HG03342 (cell line): Measurements from ENCODE around the gene SYNJ1.
A peak's percentile ranks its signal among the peaks of the same experiment; 100 is the strongest.
"Not testable (repeated sequence)": the region's sequence is repeated elsewhere in the genome, so short reads cannot be mapped to it uniquely, and the experiment has no call there.

ENCODE experiments used
- ATAC-seq: cut with Tn5 transposase; IDR thresholded peaks from one replicate; pipeline ENCODE4 v1.9.1; 2021; ENCODE audit warnings: mild to moderate bottlenecking, moderate library complexity; ENCODE audit not compliant: unreplicated experiment

The SYNJ1 gene

DNA sequence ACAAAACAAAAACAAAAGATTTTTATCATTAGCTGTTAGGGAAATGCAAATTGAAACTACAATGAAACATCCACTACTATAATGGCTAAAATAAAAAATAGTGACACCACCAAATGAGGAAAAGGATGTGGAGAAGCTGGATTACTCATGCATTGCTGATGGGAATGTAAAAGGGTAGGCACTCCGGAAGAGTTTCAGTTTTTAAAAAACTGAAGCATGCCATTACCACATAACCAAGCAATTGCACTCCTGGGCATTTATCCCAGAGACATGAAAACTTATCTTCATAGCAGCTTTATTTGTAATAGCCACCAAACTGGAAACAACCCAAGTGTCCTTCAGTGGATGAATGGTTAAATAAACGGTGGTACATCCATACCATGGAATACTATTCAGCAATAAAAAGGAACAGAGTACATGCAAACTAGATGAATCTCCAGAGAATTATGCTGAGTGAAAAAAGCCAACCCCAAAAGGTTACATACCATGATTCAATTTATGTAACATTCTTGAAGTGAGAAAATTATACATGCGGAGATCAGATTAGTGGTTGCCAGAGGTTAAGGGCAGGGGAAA is 101.1 kb downstream of the SYNJ1 start:
- no peak for ATAC-seq

DNA sequence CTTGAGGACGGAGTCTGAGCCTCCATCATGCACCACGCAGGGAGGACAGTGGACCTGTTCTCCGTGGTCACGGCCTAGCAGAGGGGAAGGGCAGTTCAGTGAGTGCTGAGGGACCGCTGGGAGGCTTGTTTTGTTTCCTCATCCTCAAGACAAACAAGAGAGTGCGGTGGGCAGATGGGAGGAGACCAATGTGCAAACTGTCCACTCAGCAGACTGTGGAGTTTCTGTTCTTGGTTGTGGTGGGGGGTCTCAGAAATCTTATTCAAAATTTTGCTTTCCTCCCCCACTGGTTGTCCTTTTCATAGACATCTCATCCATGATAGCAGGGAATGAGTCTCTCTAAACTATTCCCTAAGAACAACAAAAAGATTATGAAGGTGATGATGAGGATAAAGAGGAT is 109.6 kb downstream of the SYNJ1 start:
- not testable (repeated sequence) for ATAC-seq

DNA sequence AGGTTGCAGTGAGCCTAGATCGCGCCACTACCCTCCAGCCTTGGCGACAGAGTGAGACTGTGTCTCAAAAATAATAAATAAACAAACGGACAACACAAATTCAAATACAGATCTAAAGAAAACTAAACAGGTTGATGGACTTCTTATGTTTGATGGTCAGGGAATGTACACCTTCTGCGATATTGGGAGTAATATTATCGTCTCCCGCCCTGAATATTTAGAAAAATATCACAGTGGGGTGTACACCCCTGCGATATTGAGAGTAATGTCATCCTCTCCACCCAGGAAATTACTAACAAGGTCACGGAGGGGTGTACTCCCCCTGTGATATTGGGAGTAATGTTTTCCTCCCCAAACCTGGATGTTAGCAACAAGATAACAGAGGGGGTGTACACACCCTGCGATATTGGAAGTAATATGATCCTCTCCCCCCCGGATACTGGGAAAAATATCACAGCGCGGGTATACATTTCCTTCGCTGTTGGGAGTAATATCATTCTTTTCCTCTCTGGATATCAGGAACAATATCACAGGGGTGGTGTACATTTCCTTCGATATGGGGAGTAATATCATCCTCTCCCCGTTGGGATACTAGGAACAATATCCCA is 114.3 kb downstream of the SYNJ1 start:
- ATAC-seq: no peak

- ATAC-seq: peak; percentile 9
Measured at GRCh38 chr21:32612999-32613337, 114.8 kb downstream of the SYNJ1 start.

GRCh38 chr21:32612075-32612998 is 115.5 kb downstream of the SYNJ1 start, which contains the start of gene CFAP298:
Gene CFAP298 (minus strand): TSS chr21:32612377. CDS start chr21:32612243, 134 bp downstream.
- peak; percentile 93 for ATAC-seq

GRCh38 chr21:32611471-32611997 is 116.3 kb downstream of the SYNJ1 start:
- peak; percentile 3 for ATAC-seq

GRCh38 chr21:32610940-32611339 is 116.9 kb downstream of the SYNJ1 start:
- ATAC-seq: not testable (repeated sequence)

- ATAC-seq: no peak
Measured at GRCh38 chr21:32608851-32609250, 119.0 kb downstream of the SYNJ1 start.

DNA sequence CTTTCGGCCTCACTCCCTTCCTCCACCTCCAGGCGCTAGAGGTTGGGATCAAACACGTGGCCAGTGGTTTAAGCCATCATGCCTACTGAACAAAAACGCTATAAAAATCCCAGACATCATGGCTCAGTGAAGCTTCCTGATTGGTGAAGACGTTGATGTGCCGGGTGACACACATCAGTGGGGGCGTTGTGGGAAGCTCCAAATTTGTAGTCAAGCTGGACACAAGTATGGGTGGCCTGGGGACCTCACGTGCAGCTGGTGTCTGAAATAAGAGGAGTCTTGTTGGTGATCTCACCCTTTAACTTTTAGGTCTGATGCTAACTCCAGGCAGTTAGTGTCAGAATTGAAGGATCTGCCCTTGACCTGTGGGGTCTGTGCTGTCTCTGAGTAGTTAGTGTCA is 122.3 kb downstream of the SYNJ1 start:
- no peak for ATAC-seq

DNA sequence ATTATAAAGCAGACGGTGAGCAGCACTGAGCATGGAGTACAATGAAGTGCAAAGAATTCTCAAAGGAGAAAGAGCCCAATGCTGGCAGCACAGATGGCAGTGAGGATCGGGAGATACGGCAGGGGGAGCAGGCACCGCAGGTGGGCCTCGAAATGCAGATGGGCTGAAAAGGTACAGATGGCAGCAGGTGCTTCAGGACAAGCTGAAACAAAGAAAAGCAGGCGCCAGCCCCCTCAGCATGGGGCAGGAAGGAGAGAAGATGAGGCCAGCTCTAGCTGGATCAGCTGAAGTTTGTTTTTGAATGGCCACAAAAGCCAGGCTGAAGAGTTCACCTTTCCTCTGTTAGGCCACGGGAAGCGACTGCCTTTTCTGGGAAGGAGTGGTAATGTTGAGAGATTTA is 123.3 kb downstream of the SYNJ1 start:
- no peak for ATAC-seq

DNA sequence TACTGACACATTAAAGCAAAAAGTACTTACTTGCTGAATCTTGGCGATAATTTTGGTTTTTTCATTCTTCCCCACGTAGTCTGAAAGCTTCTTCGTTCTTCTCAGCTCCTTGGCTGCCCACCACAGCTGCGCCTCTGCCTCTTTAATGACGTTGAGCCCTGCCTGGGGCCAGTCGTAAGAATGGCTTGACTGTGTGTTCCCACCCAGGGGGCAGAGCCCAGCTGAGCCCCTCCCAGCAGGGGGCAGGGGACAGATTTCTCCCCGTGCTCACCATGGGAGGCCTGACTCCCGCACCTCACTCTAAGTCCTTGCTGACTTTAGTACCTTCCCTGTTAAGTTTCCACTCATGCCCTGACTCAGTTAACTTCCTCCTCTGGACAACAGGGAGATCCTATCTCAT is 124.7 kb downstream of the SYNJ1 start:
- ATAC-seq: no peak

DNA sequence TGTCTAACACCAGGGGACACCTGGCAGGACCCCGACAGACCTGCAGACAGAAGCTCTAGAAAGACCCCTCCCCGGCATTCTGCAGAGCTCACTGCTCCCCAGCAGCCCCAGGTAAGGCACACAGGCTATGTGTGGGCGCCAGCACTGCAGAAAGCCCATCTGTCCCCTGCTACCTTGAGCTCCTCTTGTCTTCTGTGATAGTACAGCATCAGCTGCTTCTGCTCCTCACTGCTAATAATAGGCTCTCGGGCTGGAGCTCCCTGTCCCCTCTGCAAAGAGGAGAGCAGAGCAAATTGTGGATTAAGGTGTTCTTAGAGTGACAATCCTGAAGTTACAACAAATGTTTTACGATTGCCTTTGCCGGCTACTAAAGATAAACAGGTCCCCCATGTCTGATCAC is 125.7 kb downstream of the SYNJ1 start:
- no peak for ATAC-seq

DNA sequence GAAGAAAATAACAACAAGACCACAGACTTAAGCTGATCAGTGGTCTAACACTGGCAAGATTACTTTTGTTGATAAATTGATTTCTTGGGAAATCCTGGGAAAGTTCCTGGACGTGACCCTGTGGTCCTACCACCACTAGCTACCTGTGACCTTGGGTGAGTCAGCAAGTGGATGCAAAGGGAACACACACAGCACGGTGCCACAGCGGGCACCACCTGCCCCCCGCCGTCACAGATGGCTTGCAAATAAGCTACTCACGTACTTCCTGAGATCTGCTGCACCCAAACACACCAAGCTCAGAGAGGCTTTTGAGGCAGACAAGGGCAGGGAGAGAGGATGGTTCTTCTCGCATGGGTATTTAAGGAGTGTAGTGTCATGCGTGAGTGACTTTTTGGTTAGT is 128.3 kb downstream of the SYNJ1 start:
- no peak for ATAC-seq

DNA sequence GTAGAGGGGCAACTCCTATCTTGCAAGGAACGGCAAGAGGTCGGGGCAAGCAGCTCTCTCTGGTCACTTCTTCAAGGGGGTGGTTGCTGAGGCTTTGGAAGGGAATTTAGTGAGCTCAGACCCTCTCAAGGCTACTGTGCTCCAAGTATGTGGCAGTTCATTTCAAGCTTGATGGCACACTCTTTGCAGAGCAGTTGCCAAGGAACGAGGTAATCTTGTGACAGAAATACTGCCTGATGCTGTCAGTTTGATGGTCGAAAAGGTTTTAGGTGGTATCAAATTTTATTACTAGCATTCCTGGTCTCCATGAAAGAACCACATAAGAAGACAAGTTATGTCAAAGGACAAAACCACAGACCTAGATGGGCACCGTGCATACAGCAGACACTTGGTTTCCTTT is 128.7 kb downstream of the SYNJ1 start:
- ATAC-seq: no peak

GRCh38 chr21:32597205-32597604 is 130.6 kb downstream of the SYNJ1 start:
- ATAC-seq: no peak

DNA sequence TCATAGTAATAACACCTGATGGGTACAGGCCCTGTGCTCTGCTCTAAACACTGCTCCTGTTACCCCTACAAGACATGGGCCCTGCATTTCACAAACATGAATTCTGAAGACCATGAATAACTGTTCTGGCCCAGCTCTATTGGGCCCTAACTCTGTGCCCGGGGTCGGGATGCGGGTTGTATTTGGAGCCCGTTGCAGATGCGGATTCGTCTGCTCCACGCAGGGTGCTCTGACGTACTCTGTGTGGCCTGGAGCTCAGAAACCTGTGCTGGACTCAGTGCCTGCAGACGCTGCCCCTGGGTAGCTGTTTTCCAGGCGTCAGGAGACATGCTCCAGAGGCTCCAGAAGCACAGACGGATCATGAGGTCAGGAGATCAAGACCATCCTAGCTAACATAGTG is 132.4 kb downstream of the SYNJ1 start:
- ATAC-seq: no peak

GRCh38 chr21:32593690-32594089 is 134.1 kb downstream of the SYNJ1 start:
- ATAC-seq: no peak

GRCh38 chr21:32592929-32593502 is 134.8 kb downstream of the SYNJ1 start:
- ATAC-seq: no peak

- ATAC-seq: no peak
Measured at GRCh38 chr21:32590130-32590529, 137.7 kb downstream of the SYNJ1 start.

- no peak for ATAC-seq
Measured at GRCh38 chr21:32587651-32588050, 140.2 kb downstream of the SYNJ1 start.

GRCh38 chr21:32587120-32587519 is 140.7 kb downstream of the SYNJ1 start:
- ATAC-seq: no peak
